ES-I3 (cell line): Measurements from ENCODE around the gene ARMC7.
A peak's percentile ranks its signal among the peaks of the same experiment; 100 is the strongest.
"Not testable (repeated sequence)": the region's sequence is repeated elsewhere in the genome, so short reads cannot be mapped to it uniquely, and the experiment has no call there.

Experiments
- H3K36me3 ChIP-seq: 2 replicates; pipeline ENCODE4 v1.6.1; 2013; ENCODE audit warnings: mild to moderate bottlenecking, low read length, control low read depth, moderate library complexity; ENCODE audit not compliant: insufficient read depth
- H3K4me1 ChIP-seq: 2 replicates; pipeline ENCODE4 v1.6.1; 2013; ENCODE audit warnings: mild to moderate bottlenecking, control low read depth, low read length; ENCODE audit not compliant: insufficient read depth
- H3K9ac ChIP-seq: 2 replicates; pipeline ENCODE4 v1.6.1; 2013; ENCODE audit warnings: low read depth, mild to moderate bottlenecking, low read length, moderate library complexity
- H3K9me3 ChIP-seq: 2 replicates; pipeline ENCODE4 v1.6.1; 2013; ENCODE audit warnings: mild to moderate bottlenecking, low read length, moderate library complexity; ENCODE audit not compliant: control insufficient read depth, insufficient read depth

The ARMC7 gene

DNA sequence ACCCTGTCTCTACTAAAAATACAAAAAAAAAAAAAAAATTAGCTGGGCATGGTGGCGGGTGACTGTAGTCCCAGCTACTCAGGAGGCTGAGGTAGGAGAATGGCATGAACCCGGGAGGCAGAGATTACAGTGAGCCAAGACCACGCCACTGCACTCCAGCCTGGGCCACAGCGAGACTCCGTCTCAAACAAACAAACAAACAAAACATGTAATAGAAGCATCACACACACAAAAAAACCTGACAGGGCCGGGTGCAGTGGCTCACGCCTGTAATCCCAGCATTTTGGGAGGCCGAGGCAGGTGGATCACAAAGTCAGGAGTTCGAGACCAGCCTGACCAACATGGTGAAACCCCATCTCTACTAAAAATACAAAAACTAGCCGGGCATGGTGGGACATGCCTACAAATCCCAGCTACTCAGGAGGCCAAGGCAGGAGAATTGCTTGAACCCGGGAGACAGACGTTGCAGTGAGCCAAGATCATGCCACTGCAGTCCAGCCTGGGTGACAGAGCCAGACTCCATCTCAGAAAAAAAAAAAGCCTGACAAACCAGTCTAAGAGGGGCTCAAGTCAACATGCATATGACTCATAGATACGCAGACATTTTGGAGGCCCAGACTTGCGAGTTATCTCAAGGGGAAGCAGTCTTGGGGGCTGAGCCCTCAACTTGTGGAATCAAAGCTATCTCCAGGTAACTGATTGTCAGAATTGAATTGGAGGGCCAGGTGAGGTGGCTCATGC lies 24.0 kb downstream of the ARMC7 start:
- H3K9ac ChIP-seq, H3K4me1 ChIP-seq, H3K9me3 ChIP-seq: not testable (repeated sequence)
- H3K36me3 ChIP-seq = peaks cover 21% of the 10 kb centered on the region

DNA sequence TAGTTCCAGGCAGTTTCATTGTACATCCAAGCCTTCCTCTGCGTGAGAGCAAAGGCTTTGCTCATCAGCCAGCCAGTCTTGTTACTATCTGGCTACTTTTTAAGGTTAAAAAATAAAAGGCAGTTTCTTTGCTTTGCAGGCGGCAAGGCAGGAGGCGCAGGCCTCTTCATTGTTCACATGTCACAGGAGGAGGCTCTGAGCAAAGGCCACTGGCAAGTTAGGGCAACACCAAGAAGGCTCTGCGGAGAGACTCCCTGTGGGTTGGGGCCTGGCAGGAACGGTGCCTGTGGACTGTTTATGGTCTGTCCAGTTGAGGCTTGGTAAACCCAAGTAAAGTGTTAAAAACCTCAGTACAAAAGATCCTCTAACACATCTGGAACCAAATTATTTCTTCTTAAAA lies 25.7 kb downstream of the ARMC7 start:
- Histone ChIP-seq H3K4me1 (no peaks in the 10 kb centered on the region; the same call in 1 of the 2 replicates), H3K9ac (no peak overlapping the region), H3K9me3 (no peaks in the 10 kb centered on the region), H3K36me3 (peaks cover 30% of the 10 kb centered on the region)

DNA sequence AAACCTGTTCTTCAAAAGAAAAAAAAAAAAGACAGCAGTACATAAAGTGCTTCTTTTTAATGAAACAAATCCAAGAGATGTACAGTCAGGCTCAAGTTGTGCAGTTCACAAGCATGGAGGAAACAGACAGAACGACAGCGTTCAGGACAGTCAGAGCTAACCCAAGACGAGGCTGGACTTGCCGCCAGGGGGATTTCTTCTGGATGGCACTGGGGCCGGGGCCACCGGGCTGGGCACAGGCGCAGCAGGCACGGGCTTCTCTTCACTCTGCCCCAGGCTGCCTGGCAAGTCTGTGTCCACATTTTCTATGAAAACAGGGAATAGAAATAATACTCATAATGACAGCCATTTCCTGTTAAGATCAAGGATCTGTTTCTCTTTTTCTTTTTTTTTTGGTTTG lies 26.2 kb downstream of the ARMC7 start:
- Histone ChIP-seq H3K9me3 (no peaks in the 10 kb centered on the region), H3K36me3 (peaks cover 32% of the 10 kb centered on the region), H3K4me1 (no peaks in the 10 kb centered on the region; the same call in 1 of the 2 replicates), H3K9ac (no peak overlapping the region)

DNA sequence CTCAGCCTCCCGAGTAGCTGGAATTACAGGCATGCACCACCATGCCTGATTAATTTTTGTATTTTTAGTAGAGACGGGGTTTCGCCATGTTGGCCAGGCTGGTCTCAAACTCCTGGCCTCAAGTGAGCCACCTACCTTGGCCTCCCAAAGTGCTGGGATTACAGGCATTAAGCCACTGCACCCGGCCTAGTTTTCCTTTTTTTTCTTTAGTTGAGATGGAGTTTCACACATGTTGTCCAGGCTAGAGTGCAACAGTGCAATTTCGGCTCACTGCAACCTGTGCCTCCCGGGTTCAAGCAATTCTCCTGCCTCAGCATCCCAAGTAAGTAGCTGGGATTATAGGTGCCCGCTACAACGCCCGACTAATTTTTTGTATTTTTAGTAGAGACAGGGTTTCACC lies 28.0 kb downstream of the ARMC7 start:
- H3K36me3 ChIP-seq = peaks cover 47% of the 10 kb centered on the region
- H3K9ac ChIP-seq, H3K4me1 ChIP-seq, H3K9me3 ChIP-seq: not testable (repeated sequence)

DNA sequence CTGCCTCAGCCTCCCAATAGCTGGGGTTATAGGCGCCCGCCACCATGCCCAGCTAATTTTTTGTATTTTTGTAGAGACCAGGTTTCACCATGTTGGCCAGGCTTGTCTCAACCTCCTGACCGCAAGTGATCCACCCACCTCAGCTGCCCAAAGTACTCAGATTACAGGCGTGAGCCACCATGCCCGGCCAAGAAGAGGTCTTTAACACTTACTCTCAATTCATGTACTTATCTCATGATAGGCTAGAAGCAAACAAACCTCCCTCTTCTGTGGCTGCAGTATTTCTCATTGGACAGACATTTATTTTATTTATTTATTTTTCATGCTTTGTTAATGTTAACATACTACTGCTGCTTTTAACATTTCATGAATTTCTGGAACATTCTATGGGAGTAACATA lies 28.8 kb downstream of the ARMC7 start:
- Histone ChIP-seq H3K36me3 (peaks cover 53% of the 10 kb centered on the region), H3K4me1 (no peaks in the 10 kb centered on the region; the same call in 1 of the 2 replicates), H3K9ac (no peak overlapping the region), H3K9me3 (no peaks in the 10 kb centered on the region)

DNA sequence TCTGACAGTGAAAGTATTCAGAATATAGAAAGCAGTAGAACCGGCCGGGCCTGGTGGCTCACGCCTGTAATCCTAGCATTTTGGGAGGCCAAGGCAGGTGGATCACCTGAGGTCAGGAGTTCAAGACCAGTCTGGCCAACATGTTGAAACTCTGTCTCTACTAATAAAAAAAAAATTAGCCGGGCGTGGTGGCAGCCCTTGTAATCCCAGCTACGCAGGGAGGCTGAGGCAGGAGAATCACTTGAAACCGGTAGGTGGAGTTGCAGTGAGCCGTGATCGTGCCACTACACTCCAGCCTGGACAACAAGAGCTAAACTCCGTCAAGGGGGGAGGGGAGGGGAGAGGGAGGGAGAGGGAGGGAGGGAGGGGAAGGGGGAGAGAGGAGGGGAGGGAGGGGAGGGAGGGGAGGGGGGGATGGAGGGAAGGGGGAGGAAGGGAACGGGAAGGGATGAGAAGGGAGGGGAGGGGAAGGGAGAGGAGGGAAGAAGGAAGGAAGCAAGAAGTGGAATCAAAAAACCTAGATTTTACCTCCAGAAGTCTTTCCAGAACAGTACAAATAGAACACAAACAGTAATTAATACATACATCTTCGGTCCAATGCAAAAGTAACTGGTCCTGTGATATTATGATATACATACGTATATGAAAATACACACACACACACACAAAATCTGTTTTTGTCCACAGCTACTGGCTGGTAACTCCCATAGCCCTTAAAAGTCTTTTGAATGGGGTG lies 32.6 kb downstream of the ARMC7 start:
- H3K36me3 ChIP-seq = peaks cover 74% of the 10 kb centered on the region
- H3K9me3 ChIP-seq = no peaks in the 10 kb centered on the region
- no peaks in the 10 kb centered on the region for H3K4me1 ChIP-seq
- H3K9ac ChIP-seq = no peak overlapping the region

DNA sequence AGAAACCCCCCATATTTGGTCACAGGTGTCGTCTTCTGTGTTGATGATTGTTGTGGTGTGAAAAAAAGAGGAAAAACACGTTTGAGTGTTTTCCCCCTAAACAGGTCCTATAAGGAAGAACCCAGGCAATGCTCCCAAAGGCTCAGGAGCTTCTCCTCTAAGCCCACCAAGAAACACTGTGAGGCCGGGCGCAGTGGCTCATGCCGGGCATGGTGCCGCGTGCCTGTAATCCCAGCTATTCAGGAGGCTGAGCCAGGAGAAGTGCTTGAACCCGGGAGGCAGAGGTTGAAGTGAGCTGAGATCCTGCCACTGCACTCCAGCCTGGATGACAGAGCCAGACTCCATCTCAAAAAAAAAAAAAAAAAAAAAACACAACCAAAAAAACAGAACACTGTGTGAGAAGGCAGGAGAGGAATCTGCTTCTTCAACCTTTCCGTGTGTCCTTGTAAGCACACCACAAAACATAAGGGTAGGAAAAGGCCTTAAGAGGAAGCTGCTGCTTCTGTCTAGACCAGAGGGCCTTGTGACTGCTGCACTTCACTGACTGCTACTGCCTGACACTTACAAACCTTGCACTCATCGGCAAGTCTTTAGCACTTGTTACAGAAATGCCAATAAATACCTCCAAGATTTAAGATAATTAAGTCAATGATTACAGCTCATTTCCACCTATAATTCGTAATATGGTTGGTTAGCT lies 35.2 kb downstream of the ARMC7 start:
- no peak overlapping the region for H3K9ac ChIP-seq
- H3K4me1 ChIP-seq = no peaks in the 10 kb centered on the region
- H3K9me3 ChIP-seq = no peaks in the 10 kb centered on the region
- peaks cover 81% of the 10 kb centered on the region for H3K36me3 ChIP-seq

DNA sequence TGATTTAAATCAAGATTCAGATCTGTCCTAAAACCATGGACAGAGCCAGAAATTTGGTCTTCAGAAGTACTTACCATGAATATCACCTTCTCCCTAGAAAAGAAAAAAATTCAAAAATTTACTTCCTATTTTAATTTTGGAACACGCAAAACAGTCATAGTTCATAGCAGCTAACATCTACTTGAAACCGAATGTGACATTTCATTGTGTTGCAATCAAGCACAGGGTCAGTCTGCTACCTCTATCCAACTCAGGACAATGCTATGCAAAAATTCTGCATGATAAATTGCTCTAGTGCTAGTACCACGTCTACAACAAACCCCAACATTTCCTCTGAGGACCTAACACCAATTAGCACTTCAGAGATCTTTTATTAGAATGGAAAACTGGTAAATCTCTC lies 36.8 kb downstream of the ARMC7 start:
- Histone ChIP-seq H3K36me3 (peaks cover 68% of the 10 kb centered on the region), H3K9ac (no peak overlapping the region), H3K4me1 (peaks cover 3% of the 10 kb centered on the region; the same call in 1 of the 2 replicates), H3K9me3 (no peaks in the 10 kb centered on the region)

DNA sequence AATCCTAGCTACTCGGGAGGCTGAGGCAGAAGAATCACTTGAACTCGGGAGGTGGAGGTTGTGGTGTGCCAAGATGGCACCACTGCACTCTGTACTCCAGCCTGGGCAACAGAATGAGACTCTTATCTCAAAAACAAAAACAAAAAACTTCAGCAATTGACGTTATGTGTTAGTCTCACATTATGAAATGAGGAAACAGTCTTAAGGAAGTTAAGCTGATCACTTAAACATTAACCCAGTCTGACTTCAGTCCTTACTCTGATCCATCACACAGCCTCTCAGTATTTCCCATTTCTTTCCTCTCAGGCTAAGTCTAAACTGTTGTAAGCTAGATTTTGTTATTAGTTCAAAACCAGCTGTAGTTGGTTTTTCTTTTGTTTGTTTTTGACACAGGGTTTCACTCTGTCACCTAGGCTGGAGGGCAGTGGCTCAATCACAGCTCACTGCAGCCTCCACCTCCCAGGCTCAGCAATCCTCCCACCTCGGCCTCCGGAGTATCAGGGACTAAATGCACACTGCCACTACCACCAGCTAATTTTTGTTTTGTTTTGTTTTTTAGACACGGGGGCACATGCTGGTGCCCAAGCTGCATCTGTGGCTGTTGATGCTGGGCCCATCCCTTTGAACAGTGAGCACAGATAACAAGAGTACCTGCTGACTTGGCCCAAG lies 38.2 kb downstream of the ARMC7 start:
- H3K9ac ChIP-seq = no peak overlapping the region
- peaks cover 56% of the 10 kb centered on the region for H3K36me3 ChIP-seq
- no peaks in the 10 kb centered on the region for H3K9me3 ChIP-seq
- peaks cover 3% of the 10 kb centered on the region; the same call in 1 of the 2 replicates for H3K4me1 ChIP-seq

DNA sequence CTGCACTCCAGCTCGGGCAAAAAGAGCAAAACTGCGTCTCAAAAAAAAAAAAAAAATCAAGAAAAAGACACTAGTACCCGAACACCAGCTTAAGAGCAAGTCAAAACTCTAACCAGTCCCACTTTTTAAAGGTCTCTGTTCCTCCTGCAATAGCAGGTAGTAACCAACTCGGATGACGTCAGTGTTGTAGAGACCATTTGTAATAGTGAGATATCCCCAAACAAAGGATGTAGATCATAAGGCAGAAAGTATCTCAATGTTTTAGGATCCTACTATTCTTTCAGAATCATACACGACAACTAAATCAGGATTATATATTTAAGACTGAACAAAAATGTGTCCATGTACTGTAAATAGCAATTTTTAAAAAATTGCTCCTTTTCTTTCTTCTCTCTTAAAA lies 42.2 kb downstream of the ARMC7 start:
- peaks cover 20% of the 10 kb centered on the region for H3K36me3 ChIP-seq
- no peaks in the 10 kb centered on the region for H3K9me3 ChIP-seq
- peaks cover 6% of the 10 kb centered on the region; the same call in 1 of the 2 replicates for H3K4me1 ChIP-seq
- peak overlapping the region; percentile 85 for H3K9ac ChIP-seq

DNA sequence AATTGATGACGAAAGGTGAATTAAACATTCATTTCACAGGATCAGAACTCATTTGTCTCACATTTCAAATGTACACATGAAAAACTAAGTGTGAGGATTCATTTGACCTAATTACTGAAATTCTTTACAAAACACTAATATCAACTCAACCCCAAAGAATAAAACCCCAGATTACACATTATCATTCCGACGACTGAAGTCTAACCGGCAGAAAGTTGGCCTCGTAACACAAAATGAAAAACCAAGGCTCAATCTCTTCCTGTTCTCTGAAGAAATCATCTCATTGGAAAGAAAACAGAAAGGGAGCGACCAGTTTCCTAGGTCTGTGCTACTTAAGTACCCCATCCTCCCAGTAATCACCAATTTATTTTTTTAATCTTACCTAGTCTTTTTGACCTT lies 42.8 kb downstream of the ARMC7 start:
- H3K4me1 ChIP-seq = peaks cover 6% of the 10 kb centered on the region; the same call in 1 of the 2 replicates
- H3K36me3 ChIP-seq = peaks cover 14% of the 10 kb centered on the region
- no peaks in the 10 kb centered on the region for H3K9me3 ChIP-seq
- peak overlapping the region; percentile 85 for H3K9ac ChIP-seq

DNA sequence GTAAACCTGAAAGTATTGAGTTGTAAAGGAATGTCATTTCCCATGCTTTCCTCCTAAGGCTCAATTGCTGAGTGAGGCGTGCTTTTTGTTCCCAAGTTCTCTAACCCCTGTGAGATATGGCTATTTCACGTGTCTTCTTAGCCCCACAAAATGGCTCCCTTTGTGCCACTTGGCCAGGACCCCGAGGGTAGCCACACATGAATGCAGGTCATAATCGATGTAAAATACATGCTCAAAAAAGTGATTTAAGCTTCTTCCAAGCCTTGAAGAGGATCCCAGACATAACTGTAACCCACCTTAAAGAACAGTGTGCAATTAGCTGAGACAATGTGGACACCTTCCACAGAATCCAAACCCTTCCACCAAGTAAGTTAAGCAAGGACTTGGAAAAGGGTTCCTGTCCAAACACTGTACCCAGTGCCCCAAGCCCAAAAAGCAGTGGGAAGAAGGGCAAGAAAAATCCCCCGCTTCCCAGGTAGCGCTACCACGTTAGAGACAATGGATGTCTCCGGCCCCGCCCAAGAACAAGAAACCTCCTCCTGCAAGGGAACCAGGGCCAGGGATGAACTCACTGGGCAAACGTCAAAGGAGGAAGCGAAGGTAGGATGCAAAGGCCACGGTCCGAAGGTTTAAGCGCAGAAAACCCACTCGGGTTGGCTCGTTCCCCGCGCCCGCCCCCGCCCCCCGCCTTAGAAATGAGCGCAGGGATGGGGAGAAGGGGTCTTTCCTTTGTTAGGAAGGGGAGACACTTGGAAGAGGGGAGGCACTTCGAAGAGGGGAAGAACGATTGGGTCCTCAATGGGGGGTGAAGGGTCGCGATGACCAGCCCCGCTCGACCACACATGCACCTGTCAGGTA lies 43.4 kb downstream of the ARMC7 start:
- H3K4me1 ChIP-seq = peaks cover 6% of the 10 kb centered on the region; the same call in 1 of the 2 replicates
- peak overlapping the region; percentile 85 for H3K9ac ChIP-seq
- H3K9me3 ChIP-seq = no peaks in the 10 kb centered on the region
- H3K36me3 ChIP-seq = peaks cover 8% of the 10 kb centered on the region

DNA sequence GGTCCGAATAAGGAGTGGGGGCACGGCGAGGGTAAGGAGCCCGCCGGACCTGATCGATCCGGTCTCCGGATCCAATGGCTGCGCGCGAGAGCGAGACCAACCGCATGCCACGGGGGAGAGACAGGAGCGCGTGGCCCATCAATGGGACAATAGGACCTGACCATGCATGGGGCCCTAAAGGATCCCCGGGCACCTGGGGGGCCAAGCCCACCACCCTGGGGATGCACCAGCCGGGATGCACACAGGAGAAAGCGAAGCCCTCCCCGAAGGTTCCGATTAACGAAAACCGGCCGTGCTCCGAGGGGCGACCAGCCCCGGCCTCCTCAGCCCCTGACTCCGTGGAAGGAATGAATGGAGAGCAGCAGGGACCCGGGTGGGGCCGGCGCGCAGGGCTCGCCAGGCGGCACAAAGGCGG lies 44.0 kb downstream of the ARMC7 start:
- Histone ChIP-seq H3K9ac (peak overlapping the region; percentile 85), H3K9me3 (no peaks in the 10 kb centered on the region), H3K36me3 (peaks cover 1% of the 10 kb centered on the region), H3K4me1 (peaks cover 6% of the 10 kb centered on the region; the same call in 1 of the 2 replicates)
